H1 (cell line): Measurements from ENCODE around the gene RABEP1. TPM values are rescaled to one million over a fixed set of nuclear protein-coding genes. Genes with fewer than 3 reads are reported as not detected.

ENCODE experiments used
- CTCF ChIA-PET: fragments of 300-600 bp; sonication (Branson Sonifier 250); formaldehyde crosslinking; loops from one replicate; lab custom pipeline; 2021; ENCODE audit not compliant: partially characterized antibody; lab: Charles Lee
- POLR2A ChIA-PET: fragments of 300-600 bp; sonication (Branson Sonifier 250); formaldehyde crosslinking; loops from one replicate; lab custom pipeline; 2021; ENCODE audit warnings: inconsistent platforms; ENCODE audit not compliant: partially characterized antibody; lab: Charles Lee
- DNase-seq, 2 experiments: peaks; one replicate each; pipeline versions ENCODE4 v3.0.0 to v3.0.0-alpha.2; 2010 to 2022; ENCODE audit warnings: low spot score in 2 of 2, low read depth in 1 of 2, mixed read lengths in 1 of 2
- FAIRE-seq: peaks from 2 replicates; lab custom pipeline; 2011; peaks lifted over from hg19 to GRCh38; lab: Jason Lieb, UNC
- H2AFZ ChIP-seq: 2 replicates; pipeline ENCODE4 v1.8.1; 2012; ENCODE audit warnings: low read length, inconsistent platforms
- H2AK5ac ChIP-seq: 2 replicates; pipeline ENCODE4 v1.6.1; 2013; ENCODE audit warnings: low read depth, low read length
- H2BK120ac ChIP-seq: replicated peaks from 2 replicates; pipeline ENCODE3; 2013; ENCODE audit warnings: low read depth, low read length, inconsistent platforms
- H2BK12ac ChIP-seq: 2 replicates; pipeline ENCODE4 v1.6.1; 2013; ENCODE audit warnings: low read depth, low read length
- H2BK15ac ChIP-seq: 2 replicates; pipeline ENCODE4 v1.6.1; 2013; ENCODE audit warnings: low read length
- H2BK20ac ChIP-seq: 2 replicates; pipeline ENCODE4 v1.6.1; 2013; ENCODE audit warnings: low read length
- H2BK5ac ChIP-seq: 2 replicates; pipeline ENCODE4 v1.6.1; 2013; ENCODE audit warnings: low read depth, low read length
- H3K14ac ChIP-seq: 2 replicates; pipeline ENCODE4 v1.6.1; 2013; ENCODE audit warnings: inconsistent platforms; ENCODE audit not compliant: insufficient read length
- H3K18ac ChIP-seq: 2 replicates; pipeline ENCODE4 v1.6.1; 2013; ENCODE audit warnings: low read length; ENCODE audit errors: extremely low read depth
- H3K23ac ChIP-seq: 2 replicates; pipeline ENCODE4 v1.6.1; 2013; ENCODE audit warnings: inconsistent platforms; ENCODE audit not compliant: insufficient read length
- H3K23me2 ChIP-seq: 2 replicates; pipeline ENCODE4 v1.6.1; 2013; ENCODE audit warnings: low read depth, low read length
- H3K27ac ChIP-seq: 2 replicates; pipeline ENCODE4 v1.6.1; 2011; ENCODE audit warnings: low read depth, low read length, inconsistent platforms
- H3K27me3 ChIP-seq, 4 experiments: replicated peaks in 1 of 4; 1 replicate in 1 of 4; 2 replicates in 3 of 4; pipeline versions ENCODE4 v1.6.1 to v1.8.1; 2011 to 2013; ENCODE audit warnings: low read length in 3 of 4, mild to moderate bottlenecking in 3 of 4, inconsistent platforms in 2 of 4, mixed read lengths in 2 of 4, moderate library complexity in 1 of 4; ENCODE audit not compliant: control insufficient read depth in 3 of 4, insufficient read depth in 3 of 4; ENCODE audit errors: extremely low read depth in 1 of 4
- H3K36me3 ChIP-seq, 4 experiments: 2 replicates each; pipeline versions ENCODE4 v1.6.1 to v1.8.1; 2011 to 2013; ENCODE audit warnings: mild to moderate bottlenecking in 4 of 4, low read length in 3 of 4, moderate library complexity in 2 of 4, control low read depth in 1 of 4, inconsistent platforms in 1 of 4; ENCODE audit not compliant: insufficient read depth in 4 of 4, control insufficient read depth in 2 of 4
- H3K4ac ChIP-seq: replicated peaks from 2 replicates; pipeline ENCODE3; 2013; ENCODE audit warnings: low read length, low read depth, mixed read lengths, inconsistent platforms; ENCODE audit not compliant: insufficient read length
- H3K4me1 ChIP-seq, 4 experiments: replicated peaks in 1 of 4; 1 replicate in 1 of 4; 2 replicates in 3 of 4; pipeline versions ENCODE4 v1.6.1 to v1.8.1; 2011 to 2013; ENCODE audit warnings: low read length in 3 of 4, inconsistent platforms in 2 of 4, mixed read lengths in 1 of 4; ENCODE audit not compliant: insufficient read depth in 4 of 4, control insufficient read depth in 3 of 4
- H3K4me2 ChIP-seq, 2 experiments: 2 replicates each; pipeline versions ENCODE4 v1.6.1 to v1.8.1; 2011 to 2013; ENCODE audit warnings: low read depth in 2 of 2, low read length in 2 of 2, control low read depth in 1 of 2, inconsistent platforms in 1 of 2, mild to moderate bottlenecking in 1 of 2; ENCODE audit not compliant: insufficient read depth in 1 of 2
- H3K4me3 ChIP-seq, 4 experiments: fragments of 200-600, 300-600 bp in 1 of 4; sonication (generic), shearing (Covaris generic), sonication (Bioruptor Twin) in 1 of 4; 2 replicates each; pipeline versions ENCODE4 v1.5.1 to v1.8.1; 2011 to 2016; ENCODE audit warnings: low read length in 4 of 4, low read depth in 3 of 4, control low read depth in 2 of 4, inconsistent platforms in 2 of 4, mild to moderate bottlenecking in 2 of 4, mixed read lengths in 1 of 4, moderate library complexity in 1 of 4; ENCODE audit not compliant: insufficient read depth in 2 of 4; ENCODE audit errors: extremely low read depth in 1 of 4
- H3K56ac ChIP-seq: replicated peaks from 2 replicates; pipeline ENCODE3; 2013; ENCODE audit warnings: low read depth, mild to moderate bottlenecking, mixed read lengths, low read length, inconsistent platforms; ENCODE audit not compliant: insufficient read length
- H3K79me1 ChIP-seq: 2 replicates; pipeline ENCODE4 v1.6.1; 2013; ENCODE audit warnings: low read depth, low read length, control low read depth
- H3K79me2 ChIP-seq, 2 experiments: 2 replicates each; pipeline versions ENCODE4 v1.6.1 to v1.8.1; 2012 to 2013; ENCODE audit warnings: low read length in 2 of 2, mild to moderate bottlenecking in 2 of 2, inconsistent platforms in 1 of 2; ENCODE audit not compliant: insufficient read depth in 2 of 2, control insufficient read depth in 1 of 2
- H3K9ac ChIP-seq, 4 experiments: replicated peaks in 1 of 4; 1 replicate in 1 of 4; 2 replicates in 3 of 4; pipeline versions ENCODE4 v1.6.1 to v1.8.1; 2011 to 2013; ENCODE audit warnings: low read depth in 3 of 4, low read length in 3 of 4, control low read depth in 2 of 4, mild to moderate bottlenecking in 2 of 4, moderate library complexity in 2 of 4, inconsistent platforms in 1 of 4; ENCODE audit errors: extremely low read depth in 1 of 4
- H3K9me3 ChIP-seq, 2 experiments: 2 replicates each; pipeline versions ENCODE4 v1.6.1 to v1.8.1; 2012 to 2013; ENCODE audit warnings: mild to moderate bottlenecking in 2 of 2, moderate library complexity in 2 of 2, control low read depth in 1 of 2, inconsistent platforms in 1 of 2, low read depth in 1 of 2, low read length in 1 of 2, mixed read lengths in 1 of 2; ENCODE audit not compliant: insufficient read depth in 2 of 2
- H4K20me1 ChIP-seq, 2 experiments: replicated peaks in 1 of 2; 2 replicates each; pipeline versions ENCODE3 to v1.8.1; 2011 to 2013; ENCODE audit warnings: inconsistent platforms in 2 of 2, low read length in 2 of 2, mild to moderate bottlenecking in 1 of 2; ENCODE audit not compliant: insufficient read depth in 2 of 2, control insufficient read depth in 1 of 2
- H4K5ac ChIP-seq: 2 replicates; pipeline ENCODE4 v1.6.1; 2013; ENCODE audit warnings: low read length, low read depth, mixed read lengths, inconsistent platforms; ENCODE audit not compliant: insufficient read length
- H4K8ac ChIP-seq: 2 replicates; pipeline ENCODE4 v1.8.0; 2013; ENCODE audit warnings: mild to moderate bottlenecking, moderate library complexity, low read length, inconsistent platforms; ENCODE audit not compliant: insufficient read depth; ENCODE audit errors: extremely low read depth
- H4K91ac ChIP-seq: replicated peaks from 2 replicates; pipeline ENCODE3; 2013; ENCODE audit warnings: low read length, mixed read lengths, inconsistent platforms; ENCODE audit not compliant: insufficient read length
- ATF3 ChIP-seq: IDR thresholded peaks from 2 replicates; pipeline ENCODE4 v1.6.1; 2011; ENCODE audit warnings: low read depth, mild to moderate bottlenecking, low read length; ENCODE audit not compliant: insufficient read depth
- CREB1 ChIP-seq: IDR thresholded peaks from 2 replicates; pipeline ENCODE4 v1.6.1; 2012; ENCODE audit warnings: inconsistent platforms
- EP300 ChIP-seq, 2 experiments: IDR thresholded peaks; 1 replicate in 1 of 2; 2 replicates in 1 of 2; pipeline ENCODE4 v1.6.1; 2011 to 2012; ENCODE audit warnings: low read depth in 2 of 2, low read length in 2 of 2, mild to moderate bottlenecking in 2 of 2, borderline replicate concordance in 1 of 2, inconsistent platforms in 1 of 2, moderate library complexity in 1 of 2
- SAP30 ChIP-seq: fragments of 300-600 bp; sonication (generic); IDR thresholded peaks from 2 replicates; pipeline ENCODE4 v1.7.1; 2012; ENCODE audit warnings: low read length, moderate library complexity, mild to moderate bottlenecking, inconsistent platforms; ENCODE audit not compliant: insufficient read depth, insufficient replicate concordance
- SP2 ChIP-seq: IDR thresholded peaks from 2 replicates; pipeline ENCODE4 v1.6.1; 2012; ENCODE audit warnings: mild to moderate bottlenecking, low read length, inconsistent platforms
- WGBS, 2 experiments: shearing (Covaris generic) in 1 of 2; methylation state at CpG; one replicate each; pipeline versions ENCODE4 v1.1.6 to v1.1.7; 2013 to 2015; ENCODE audit warnings: low lambda C conversion rate in 2 of 2, mixed read lengths in 2 of 2, inconsistent platforms in 1 of 2, low coverage in 1 of 2, missing lambda C conversion rate in 1 of 2; ENCODE audit not compliant: insufficient replicate concordance in 2 of 2, insufficient coverage in 1 of 2, insufficient read length in 1 of 2; ENCODE audit errors: extremely low coverage in 1 of 2, missing lambda C conversion rate in 1 of 2; 5-methylcytosine and 5-hydroxymethylcytosine counted together
- polyA plus RNA-seq, 7 experiments: library from polyadenylated mRNA; depleted of rRNA in 3 of 7; stranded (reverse) in 5 of 7; unstranded in 2 of 7; fragments of >200 nt in 5 of 7; fragments of 200-250 nt in 2 of 7; gene quantifications; 1 replicate in 5 of 7; 2 replicates in 1 of 7; 4 replicates in 1 of 7; pipeline versions ENCODE4 v1.2.1 to v1.2.3, GENCODE V29; 2011 to 2013; ENCODE audit warnings: missing spikeins in 2 of 7, mixed read lengths in 2 of 7
- total RNA-seq: library from RNA; stranded (reverse); fragmentation: NEBNext Ultra II Directional; extraction: Animal tissue kit (Norgen Biotek cat#: 25700); gene quantifications from 2 replicates; pipeline ENCODE4 v1.2.1, GENCODE V29; 2021

RABEP1 gene
- total and polyA plus RNA-seq, 2 of the 8 experiments (the other 6 are each of a cell fraction or from before 2014, with no cell fraction given): 8.5 to 52.3 TPM

- no peak overlapping the region for H3K4ac ChIP-seq
- H3K4me1 ChIP-seq: peaks cover 0 to 4% (median 2%) of the 10 kb centered on the region in 4 experiments; a peak in 3 of 7 replicates
- peaks cover 14 to 59% (median 28%) of the 10 kb centered on the region in 4 experiments for H3K36me3 ChIP-seq
- peak overlapping the region; percentile 55 to 79 for H3K4me2 ChIP-seq
- no peak overlapping the region for H2BK120ac ChIP-seq
- H4K5ac ChIP-seq: peak overlapping the region; percentile 49
- no peak overlapping the region for H3K23ac ChIP-seq
- H3K9ac ChIP-seq: peak overlapping the region; percentile 92 to 99 (median 98)
- CTCF ChIA-PET: interaction anchor here (1.0 to 1.8 kb wide), 2 partner anchors 12 to 42 kb away, joined by 3 to 7 read pairs; no protein-coding TSS in a partner anchor
- POLR2A ChIA-PET: interaction anchor here (0.7 to 11.3 kb wide), 21 partner anchors 8 to 83 kb away, joined by 3 to 225 read pairs (median 5); partner anchors contain the start of genes C1QBP, DERL2, DHX33 and MIS12
- H2BK12ac ChIP-seq: peak overlapping the region; percentile 78; the same call in 1 of the 2 replicates
- peak overlapping the region; percentile 67 to 99 (median 97) for H3K4me3 ChIP-seq
- DNase-seq: no peak
- no peaks in the 10 kb centered on the region for H3K27me3 ChIP-seq
- no peak for FAIRE-seq
- H4K20me1 ChIP-seq: peaks cover 4% of the 10 kb centered on the region in 2 experiments
- no peak for TF ChIP-seq EP300 (IDR thresholded peaks at IDR 0.05; ENCODE audit: borderline replicate concordance in 1 of 2, low read depth in 2 of 2, low read length in 2 of 2)
- no peak for TF ChIP-seq SP2
- TF ChIP-seq ATF3: no peak
- peak; percentile 17 for TF ChIP-seq SAP30
- no peak for TF ChIP-seq CREB1
- H3K9me3 ChIP-seq: no peaks in the 10 kb centered on the region
- peaks cover 9% of the 10 kb centered on the region; the same call in 1 of the 2 replicates for H3K79me1 ChIP-seq
- peak overlapping the region; percentile 99; the same call in 1 of the 2 replicates for H4K8ac ChIP-seq
- peak overlapping the region; percentile 94; the same call in 1 of the 2 replicates for H2BK5ac ChIP-seq
- no peak overlapping the region for H4K91ac ChIP-seq
- H2BK15ac ChIP-seq: no peak overlapping the region
- peaks cover 23 to 72% of the 10 kb centered on the region in 2 experiments for H3K79me2 ChIP-seq
- H3K18ac ChIP-seq: no peak overlapping the region
- peaks cover 5% of the 10 kb centered on the region for H3K23me2 ChIP-seq
- H2AFZ ChIP-seq: no peak overlapping the region
- H2BK20ac ChIP-seq: no peak overlapping the region
- 2% methylated on average over 26 of the region's 26 CpGs; no CpG with 5 or more reads in 1 of the 2 experiments for WGBS, 2 experiments
- no peak overlapping the region; the same call in 1 of the 2 replicates for H2AK5ac ChIP-seq
- peak overlapping the region; percentile 93 for H3K27ac ChIP-seq
- H3K14ac ChIP-seq: no peak overlapping the region
- peak overlapping the region; percentile 8 for H3K56ac ChIP-seq
Measured at GRCh38 chr17:5418858-5419355, 136.8 kb downstream of the RABEP1 start.
